Activated T-helper 17 cell treated with anti-CD3 and anti-CD28 coated beads, Interleukin-2, amount 50 U/mL, for 72 hours (primary cell): ENCODE results near the gene DCLK1. TPM values are rescaled to one million over a fixed set of nuclear protein-coding genes. Genes with fewer than 3 reads are reported as not detected.

ENCODE experiments used
- ATAC-seq: fragments of 150-1000 bp; cut with Tn5 transposase; replicated peaks from 2 replicates; pipeline ENCODE4 v1.10.0; 2021; ENCODE audit warnings: mild to moderate bottlenecking, moderate library complexity
- H3K27ac Mint-ChIP-seq: one replicate; pipeline ENCODE4 v1.8.0; 2022; ENCODE audit warnings: mixed read lengths
- H3K27me3 Mint-ChIP-seq: one replicate; pipeline ENCODE4 v1.8.0; 2022; ENCODE audit warnings: mixed read lengths
- H3K36me3 Mint-ChIP-seq: one replicate; pipeline ENCODE4 v1.8.0; 2022; ENCODE audit warnings: low read depth, mild to moderate bottlenecking, mixed read lengths
- H3K4me1 Mint-ChIP-seq: one replicate; pipeline ENCODE4 v1.8.0; 2022; ENCODE audit warnings: mixed read lengths
- H3K4me3 Mint-ChIP-seq: one replicate; pipeline ENCODE4 v1.8.0; 2022; ENCODE audit warnings: mild to moderate bottlenecking, mixed read lengths
- H3K9me3 Mint-ChIP-seq: one replicate; pipeline ENCODE4 v1.8.0; 2022; ENCODE audit warnings: mixed read lengths
- total RNA-seq, 2 donors: library from RNA; stranded (reverse); gene quantifications; one replicate each; pipeline ENCODE4 v1.2.3, GENCODE V29; 2022

DCLK1 gene
- total RNA-seq, 2 donors from 2014 or later = not detected

GRCh38 chr13:35824395-35824794, 306.8 kb downstream of the DCLK1 start:
- no peaks in the 10 kb centered on the region for H3K36me3 Mint-ChIP-seq
- H3K4me1 Mint-ChIP-seq = no peaks in the 10 kb centered on the region
- H3K4me3 Mint-ChIP-seq = no peak overlapping the region

GRCh38 chr13:35822666-35823065, 308.5 kb downstream of the DCLK1 start:
- H3K9me3 Mint-ChIP-seq = no peaks in the 10 kb centered on the region

More at GRCh38 chr13:35824395-35824794, 306.8 kb downstream of the DCLK1 start:
- Mint-ChIP-seq H3K9me3 (peaks cover 4% of the 10 kb centered on the region), H3K27me3 (peaks cover 3% of the 10 kb centered on the region), H3K27ac (no peak overlapping the region)
- no peak for ATAC-seq

GRCh38 chr13:35818633-35819067, 312.5 kb downstream of the DCLK1 start:
- no peaks in the 10 kb centered on the region for H3K9me3 Mint-ChIP-seq
- H3K36me3 Mint-ChIP-seq = no peaks in the 10 kb centered on the region
- H3K27me3 Mint-ChIP-seq = no peaks in the 10 kb centered on the region
- no peak for ATAC-seq
- H3K27ac Mint-ChIP-seq = no peak overlapping the region
- H3K4me1 Mint-ChIP-seq = no peaks in the 10 kb centered on the region
- no peak overlapping the region for H3K4me3 Mint-ChIP-seq

More at GRCh38 chr13:35822666-35823065, 308.5 kb downstream of the DCLK1 start:
- Mint-ChIP-seq H3K36me3 (no peaks in the 10 kb centered on the region), H3K4me1 (no peaks in the 10 kb centered on the region), H3K4me3 (no peak overlapping the region), H3K27me3 (no peaks in the 10 kb centered on the region), H3K27ac (no peak overlapping the region)
- no peak for ATAC-seq

- no peaks in the 10 kb centered on the region for H3K9me3 Mint-ChIP-seq
- no peaks in the 10 kb centered on the region for H3K27me3 Mint-ChIP-seq
- no peaks in the 10 kb centered on the region for H3K4me1 Mint-ChIP-seq
- H3K4me3 Mint-ChIP-seq = no peak overlapping the region
- no peaks in the 10 kb centered on the region for H3K36me3 Mint-ChIP-seq
- ATAC-seq = no peak
- no peak overlapping the region for H3K27ac Mint-ChIP-seq
Measured at GRCh38 chr13:35817642-35818607, 313.3 kb downstream of the DCLK1 start.

GRCh38 chr13:35814605-35815011, 316.6 kb downstream of the DCLK1 start:
- Mint-ChIP-seq H3K36me3 (no peaks in the 10 kb centered on the region), H3K9me3 (no peaks in the 10 kb centered on the region), H3K4me3 (no peak overlapping the region), H3K4me1 (no peaks in the 10 kb centered on the region), H3K27me3 (no peaks in the 10 kb centered on the region), H3K27ac (no peak overlapping the region)
- ATAC-seq = no peak

- Mint-ChIP-seq H3K4me1 (no peaks in the 10 kb centered on the region), H3K4me3 (no peak overlapping the region), H3K27ac (no peak overlapping the region), H3K9me3 (no peaks in the 10 kb centered on the region), H3K27me3 (no peaks in the 10 kb centered on the region), H3K36me3 (no peaks in the 10 kb centered on the region)
- no peak for ATAC-seq
Measured at GRCh38 chr13:35812736-35813135, 318.4 kb downstream of the DCLK1 start.

GRCh38 chr13:35810321-35810720, 320.9 kb downstream of the DCLK1 start:
- ATAC-seq = no peak
- H3K27me3 Mint-ChIP-seq = no peaks in the 10 kb centered on the region
- no peak overlapping the region for H3K27ac Mint-ChIP-seq
- H3K4me3 Mint-ChIP-seq = no peak overlapping the region
- H3K36me3 Mint-ChIP-seq = no peaks in the 10 kb centered on the region
- no peaks in the 10 kb centered on the region for H3K9me3 Mint-ChIP-seq
- no peaks in the 10 kb centered on the region for H3K4me1 Mint-ChIP-seq

- no peaks in the 10 kb centered on the region for H3K36me3 Mint-ChIP-seq
- no peak overlapping the region for H3K27ac Mint-ChIP-seq
- H3K4me1 Mint-ChIP-seq = no peaks in the 10 kb centered on the region
- H3K9me3 Mint-ChIP-seq = no peaks in the 10 kb centered on the region
- ATAC-seq = no peak
- H3K27me3 Mint-ChIP-seq = no peaks in the 10 kb centered on the region
- no peak overlapping the region for H3K4me3 Mint-ChIP-seq
Measured at GRCh38 chr13:35808846-35809245, 322.3 kb downstream of the DCLK1 start.

GRCh38 chr13:35804901-35805300, 326.3 kb downstream of the DCLK1 start:
- Mint-ChIP-seq H3K9me3 (no peaks in the 10 kb centered on the region), H3K4me3 (no peak overlapping the region), H3K27ac (no peak overlapping the region), H3K4me1 (no peaks in the 10 kb centered on the region), H3K27me3 (no peaks in the 10 kb centered on the region), H3K36me3 (no peaks in the 10 kb centered on the region)
- no peak for ATAC-seq

- no peak overlapping the region for H3K27ac Mint-ChIP-seq
- no peak for ATAC-seq
- H3K27me3 Mint-ChIP-seq = no peaks in the 10 kb centered on the region
- H3K9me3 Mint-ChIP-seq = no peaks in the 10 kb centered on the region
- no peak overlapping the region for H3K4me3 Mint-ChIP-seq
- no peaks in the 10 kb centered on the region for H3K36me3 Mint-ChIP-seq
- no peaks in the 10 kb centered on the region for H3K4me1 Mint-ChIP-seq
Measured at GRCh38 chr13:35797991-35798390, 333.2 kb downstream of the DCLK1 start.

GRCh38 chr13:35797244-35797643, 333.9 kb downstream of the DCLK1 start:
- ATAC-seq = no peak
- no peaks in the 10 kb centered on the region for H3K4me1 Mint-ChIP-seq
- no peak overlapping the region for H3K27ac Mint-ChIP-seq
- no peaks in the 10 kb centered on the region for H3K9me3 Mint-ChIP-seq
- no peak overlapping the region for H3K4me3 Mint-ChIP-seq
- H3K27me3 Mint-ChIP-seq = no peaks in the 10 kb centered on the region
- no peaks in the 10 kb centered on the region for H3K36me3 Mint-ChIP-seq

GRCh38 chr13:35796623-35797022, 334.6 kb downstream of the DCLK1 start:
- ATAC-seq = no peak
- Mint-ChIP-seq H3K36me3 (no peaks in the 10 kb centered on the region), H3K4me1 (no peaks in the 10 kb centered on the region)

GRCh38 chr13:35794734-35795389, 336.3 kb downstream of the DCLK1 start:
- H3K36me3 Mint-ChIP-seq = no peaks in the 10 kb centered on the region
- no peaks in the 10 kb centered on the region for H3K9me3 Mint-ChIP-seq
- ATAC-seq = no peak
- H3K4me3 Mint-ChIP-seq = no peak overlapping the region
- no peaks in the 10 kb centered on the region for H3K4me1 Mint-ChIP-seq
- no peaks in the 10 kb centered on the region for H3K27me3 Mint-ChIP-seq
- no peak overlapping the region for H3K27ac Mint-ChIP-seq

More at GRCh38 chr13:35796623-35797022, 334.6 kb downstream of the DCLK1 start:
- H3K27ac Mint-ChIP-seq = no peak overlapping the region
- no peak overlapping the region for H3K4me3 Mint-ChIP-seq
- H3K9me3 Mint-ChIP-seq = no peaks in the 10 kb centered on the region
- H3K27me3 Mint-ChIP-seq = no peaks in the 10 kb centered on the region

GRCh38 chr13:35793823-35794222, 337.4 kb downstream of the DCLK1 start:
- H3K9me3 Mint-ChIP-seq = no peaks in the 10 kb centered on the region
- no peaks in the 10 kb centered on the region for H3K27me3 Mint-ChIP-seq
- no peak for ATAC-seq
- H3K27ac Mint-ChIP-seq = no peak overlapping the region
- H3K36me3 Mint-ChIP-seq = no peaks in the 10 kb centered on the region
- H3K4me3 Mint-ChIP-seq = no peak overlapping the region
- H3K4me1 Mint-ChIP-seq = no peaks in the 10 kb centered on the region

GRCh38 chr13:35792911-35793310, 338.3 kb downstream of the DCLK1 start:
- Mint-ChIP-seq H3K27ac (no peak overlapping the region), H3K36me3 (no peaks in the 10 kb centered on the region), H3K27me3 (no peaks in the 10 kb centered on the region), H3K4me3 (no peak overlapping the region), H3K4me1 (no peaks in the 10 kb centered on the region), H3K9me3 (no peaks in the 10 kb centered on the region)
- no peak for ATAC-seq
